ENCODE measurements around the gene ANAPC2.

ANAPC2 gene

GRCh38 chr9:137227054-137227852 is 38.9 kb upstream of the ANAPC2 start, which contains the start of gene RNF224:
Gene RNF224, plus strand, starts transcription at chr9:137227502. Its CDS starts 834 bp downstream, at chr9:137228336.
- no peak for DNase-seq (ENCODE audit: low read depth, low spot score)

- no peak for DNase-seq (ENCODE audit: low read depth, low spot score)
Observed at GRCh38 chr9:137226338-137227053, 38.1 kb upstream of the ANAPC2 start.

- DNase-seq (ENCODE audit: low read depth, low spot score): no peak
Observed at GRCh38 chr9:137225699-137226331, 37.5 kb upstream of the ANAPC2 start.

GRCh38 chr9:137224830-137225694 is 36.7 kb upstream of the ANAPC2 start, which contains the start of gene CYSRT1:
Gene CYSRT1, plus strand, starts transcription at chr9:137225174. Its CDS starts 448 bp downstream, at chr9:137225622.
- no peak for DNase-seq (ENCODE audit: low read depth, low spot score)

GRCh38 chr9:137223078-137223970 is 35.0 kb upstream of the ANAPC2 start:
- peak; percentile 86 for DNase-seq (ENCODE audit: low read depth, low spot score)

GRCh38 chr9:137222190-137223077 is 34.1 kb upstream of the ANAPC2 start, which contains the start of gene RNF208:
Gene RNF208, minus strand, starts transcription at chr9:137222240. Its CDS starts 1,028 bp downstream, at chr9:137221212.
- DNase-seq (ENCODE audit: low read depth, low spot score): no peak

GRCh38 chr9:137221506-137222111 is 33.2 kb upstream of the ANAPC2 start:
- no peak for DNase-seq (ENCODE audit: low read depth, low spot score)

- no peak for DNase-seq (ENCODE audit: low read depth, low spot score)
Observed at GRCh38 chr9:137221095-137221505, 32.7 kb upstream of the ANAPC2 start.

- DNase-seq (ENCODE audit: low read depth, low spot score): no peak
Observed at GRCh38 chr9:137220317-137221094, 32.1 kb upstream of the ANAPC2 start.

- no peak for DNase-seq (ENCODE audit: low read depth, low spot score)
Observed at GRCh38 chr9:137219757-137220316, 31.5 kb upstream of the ANAPC2 start.

- no peak for DNase-seq (ENCODE audit: low read depth, low spot score)
Observed at GRCh38 chr9:137218754-137219271, 30.5 kb upstream of the ANAPC2 start.

GRCh38 chr9:137218212-137218753 is 29.9 kb upstream of the ANAPC2 start:
- DNase-seq (ENCODE audit: low read depth, low spot score): no peak

GRCh38 chr9:137217276-137218211 is 29.2 kb upstream of the ANAPC2 start:
- no peak for DNase-seq (ENCODE audit: low read depth, low spot score)

- no peak for DNase-seq (ENCODE audit: low read depth, low spot score)
Observed at GRCh38 chr9:137216188-137216965, 28.0 kb upstream of the ANAPC2 start.
